Colonic mucosa (tissue), 4 donors: ENCODE data around the gene BRD3. TPM values are rescaled to one million over a fixed set of nuclear protein-coding genes. Genes with fewer than 3 reads are reported as not detected.

Experiments used
- DNase-seq: peaks from one replicate; pipeline ENCODE4 v3.0.0-alpha.2; 2020
- H3K27ac ChIP-seq: fragments of 200-600 bp; one replicate; pipeline ENCODE4 v1.8.0; 2021
- H3K27me3 ChIP-seq: fragments of 200-600 bp; one replicate; pipeline ENCODE4 v1.8.0; 2021
- H3K36me3 ChIP-seq: fragments of 200-600 bp; one replicate; pipeline ENCODE4 v1.8.0; 2021
- H3K4me1 ChIP-seq: fragments of 200-600 bp; one replicate; pipeline ENCODE4 v1.8.0; 2021; ENCODE audit warnings: mild to moderate bottlenecking
- H3K4me3 ChIP-seq: fragments of 200-600 bp; one replicate; pipeline ENCODE4 v1.8.0; 2021
- H3K9ac ChIP-seq, 2 donors: one replicate each; pipeline ENCODE4 v1.7.0; 2013; ENCODE audit warnings: control low read depth in 2 of 2, low read depth in 2 of 2, low read length in 2 of 2
- H3K9me3 ChIP-seq: fragments of 200-600 bp; one replicate; pipeline ENCODE4 v1.8.0; 2021
- intact Hi-C: fragments of 100-400 bp; cut with DNase I; formaldehyde crosslinking; loops from one replicate; pipeline ENCODE4 v1.14.1; 2022
- total RNA-seq, 2 donors: library from RNA; stranded (reverse); fragmentation: NEBNext Ultra II Directional in 1 of 2; extraction: Animal tissue kit (Norgen Biotek cat#: 25700) in 1 of 2; gene quantifications; one replicate each; pipeline ENCODE4 v1.2.1, GENCODE V29; 2021
- TF ChIP-seq, protein P1 (sequence below): fragments of 200-600 bp; IDR thresholded peaks from one replicate; pipeline ENCODE4 v1.8.0; 2022; ENCODE audit warnings: antibody characterized with exemption, mild to moderate bottlenecking
- donor health status: healthy.
- donor health status: DM: no; HTN: no; CAD: no.
- donor health status: DM: no; HTN: no; CAD: no.

The BRD3 gene
- total RNA-seq, 2 donors from 2014 or later, result 26.8 to 50.9 TPM

GRCh38 chr9:134037641-134038040, 30.2 kb downstream of the BRD3 start:
- peaks cover 4% of the 10 kb centered on the region for H3K4me1 ChIP-seq
- no peak overlapping the region for H3K9ac ChIP-seq
- TF ChIP-seq, protein P1, sequence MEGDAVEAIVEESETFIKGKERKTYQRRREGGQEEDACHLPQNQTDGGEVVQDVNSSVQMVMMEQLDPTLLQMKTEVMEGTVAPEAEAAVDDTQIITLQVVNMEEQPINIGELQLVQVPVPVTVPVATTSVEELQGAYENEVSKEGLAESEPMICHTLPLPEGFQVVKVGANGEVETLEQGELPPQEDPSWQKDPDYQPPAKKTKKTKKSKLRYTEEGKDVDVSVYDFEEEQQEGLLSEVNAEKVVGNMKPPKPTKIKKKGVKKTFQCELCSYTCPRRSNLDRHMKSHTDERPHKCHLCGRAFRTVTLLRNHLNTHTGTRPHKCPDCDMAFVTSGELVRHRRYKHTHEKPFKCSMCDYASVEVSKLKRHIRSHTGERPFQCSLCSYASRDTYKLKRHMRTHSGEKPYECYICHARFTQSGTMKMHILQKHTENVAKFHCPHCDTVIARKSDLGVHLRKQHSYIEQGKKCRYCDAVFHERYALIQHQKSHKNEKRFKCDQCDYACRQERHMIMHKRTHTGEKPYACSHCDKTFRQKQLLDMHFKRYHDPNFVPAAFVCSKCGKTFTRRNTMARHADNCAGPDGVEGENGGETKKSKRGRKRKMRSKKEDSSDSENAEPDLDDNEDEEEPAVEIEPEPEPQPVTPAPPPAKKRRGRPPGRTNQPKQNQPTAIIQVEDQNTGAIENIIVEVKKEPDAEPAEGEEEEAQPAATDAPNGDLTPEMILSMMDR, result no peak
- H3K9me3 ChIP-seq, result no peaks in the 10 kb centered on the region
- no peak for DNase-seq
- H3K27ac ChIP-seq, result no peak overlapping the region
- H3K4me3 ChIP-seq, result no peak overlapping the region
- intact Hi-C loops, result no loop called here
- H3K27me3 ChIP-seq, result no peaks in the 10 kb centered on the region
- peaks cover 10% of the 10 kb centered on the region for H3K36me3 ChIP-seq

- no peak overlapping the region for H3K4me3 ChIP-seq
- DNase-seq, result no peak
- H3K27me3 ChIP-seq, result no peaks in the 10 kb centered on the region
- H3K9ac ChIP-seq, result no peak overlapping the region
- peaks cover 3% of the 10 kb centered on the region for H3K4me1 ChIP-seq
- no peaks in the 10 kb centered on the region for H3K9me3 ChIP-seq
- H3K27ac ChIP-seq, result no peak overlapping the region
- TF ChIP-seq, protein P1, result no peak
- peaks cover 10% of the 10 kb centered on the region for H3K36me3 ChIP-seq
- intact Hi-C loops, result no loop called here
Measured at GRCh38 chr9:134036130-134036529, 31.7 kb downstream of the BRD3 start.

DNA sequence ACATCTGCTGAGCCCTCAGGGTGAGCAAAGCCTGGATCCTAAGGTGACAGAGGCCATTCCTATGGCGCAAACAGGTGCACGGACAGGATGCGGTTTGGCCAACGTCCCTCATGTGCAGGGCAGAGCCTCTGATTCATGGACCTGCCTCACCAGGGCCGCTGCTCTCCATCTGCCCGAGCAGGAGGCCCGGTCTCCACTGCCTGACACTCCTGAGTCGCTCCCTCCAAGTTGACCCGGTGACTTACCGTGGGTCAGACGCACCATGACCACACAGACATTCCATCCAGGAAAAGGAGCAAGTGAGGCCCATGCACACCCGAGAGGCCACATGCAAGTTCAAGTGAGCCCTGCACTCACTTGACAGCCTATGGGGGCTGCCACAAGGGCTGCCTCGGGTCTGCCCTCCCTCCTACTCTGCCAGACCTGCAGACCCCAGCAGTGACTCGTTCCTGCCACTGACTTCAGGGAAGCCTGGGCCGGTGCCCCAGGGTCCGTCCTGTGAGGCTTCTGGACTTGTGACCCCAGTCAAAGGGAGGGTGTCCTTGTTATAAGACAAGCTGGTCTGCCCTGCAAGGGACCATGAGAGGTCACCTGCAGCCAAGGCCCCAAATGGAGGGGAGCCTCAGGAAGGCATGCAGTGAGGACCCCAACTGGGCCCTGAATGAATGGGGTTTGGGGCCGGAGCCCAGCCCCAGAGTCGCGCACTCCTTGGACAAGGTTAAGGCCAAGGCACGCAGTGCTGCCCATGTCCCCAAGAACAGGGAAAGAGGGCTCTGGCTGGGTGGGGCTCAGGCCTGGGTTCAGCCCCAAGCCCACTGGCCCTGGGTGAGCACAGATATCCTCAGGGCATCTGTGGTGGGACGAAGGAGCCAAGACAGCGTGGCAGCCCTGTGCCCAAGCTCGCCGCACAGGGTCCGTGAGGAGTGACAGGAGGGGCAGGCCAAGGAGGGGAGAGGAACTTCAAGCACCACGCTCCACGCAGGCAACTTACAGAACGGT, 32.5 kb downstream of the BRD3 start:
- DNase-seq, result no peak
- intact Hi-C loops, result no loop called here
- TF ChIP-seq, protein P1, result no peak
- Histone ChIP-seq H3K36me3 (peaks cover 10% of the 10 kb centered on the region), H3K4me1 (no peaks in the 10 kb centered on the region), H3K9me3 (no peaks in the 10 kb centered on the region), H3K9ac (no peak overlapping the region), H3K4me3 (no peak overlapping the region), H3K27ac (no peak overlapping the region), H3K27me3 (no peaks in the 10 kb centered on the region)

GRCh38 chr9:134034215-134035040, 33.4 kb downstream of the BRD3 start:
- Histone ChIP-seq H3K27me3 (no peaks in the 10 kb centered on the region), H3K4me3 (no peak overlapping the region), H3K27ac (no peak overlapping the region), H3K4me1 (no peaks in the 10 kb centered on the region), H3K36me3 (peaks cover 10% of the 10 kb centered on the region), H3K9me3 (no peaks in the 10 kb centered on the region), H3K9ac (no peak overlapping the region)
- TF ChIP-seq, protein P1, result no peak
- DNase-seq, result no peak
- intact Hi-C loops, result no loop called here

GRCh38 chr9:134033516-134034214, 34.2 kb downstream of the BRD3 start:
- intact Hi-C loops, result no loop called here
- H3K36me3 ChIP-seq, result peaks cover 10% of the 10 kb centered on the region
- TF ChIP-seq, protein P1, result no peak
- no peaks in the 10 kb centered on the region for H3K27me3 ChIP-seq
- DNase-seq, result no peak
- no peaks in the 10 kb centered on the region for H3K4me1 ChIP-seq
- H3K27ac ChIP-seq, result no peak overlapping the region
- H3K4me3 ChIP-seq, result no peak overlapping the region
- no peaks in the 10 kb centered on the region for H3K9me3 ChIP-seq
- H3K9ac ChIP-seq, result no peak overlapping the region
